CD4-positive, alpha-beta T cell treated with Interleukin-6 for 4 hours (primary cell): ENCODE results near the gene SF3A1.
"Not testable (repeated sequence)": the region's sequence is repeated elsewhere in the genome, so short reads cannot be mapped to it uniquely, and the experiment has no call there.

ENCODE experiments used
- DNase-seq: peaks from one replicate; pipeline ENCODE4 v3.0.0-alpha.2; 2020; ENCODE audit warnings: mixed read lengths

The SF3A1 gene

DNA sequence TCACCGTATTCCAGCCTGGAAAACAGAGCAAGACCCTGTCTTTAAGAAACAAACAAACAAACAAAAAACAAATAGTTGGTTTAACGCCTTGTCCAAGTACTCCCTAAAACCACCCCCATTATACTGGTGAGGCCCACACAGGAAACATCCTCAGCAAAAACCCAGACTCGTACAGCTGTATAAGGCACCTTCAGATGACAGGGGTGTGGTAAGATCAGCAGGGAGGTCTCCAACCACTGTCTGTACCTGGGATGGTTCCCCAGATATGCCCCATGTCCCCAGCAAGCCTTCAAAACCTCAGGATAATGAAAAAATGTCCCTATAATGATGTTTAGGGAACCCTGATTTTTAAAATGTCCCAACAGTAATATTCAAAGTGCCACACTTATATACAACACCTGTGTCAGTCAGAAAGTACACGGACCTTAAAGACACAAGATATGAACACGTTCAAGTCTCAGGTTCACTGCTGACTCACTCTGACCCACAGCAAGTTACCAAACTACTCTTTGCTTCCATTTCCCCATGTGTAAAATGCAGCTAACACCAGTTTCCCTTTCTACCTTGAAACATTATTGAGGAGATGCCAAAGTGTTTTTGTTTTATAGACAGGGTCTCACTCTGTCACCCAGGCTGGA, 9.3 kb downstream of the SF3A1 start:
- no peak for DNase-seq

DNA sequence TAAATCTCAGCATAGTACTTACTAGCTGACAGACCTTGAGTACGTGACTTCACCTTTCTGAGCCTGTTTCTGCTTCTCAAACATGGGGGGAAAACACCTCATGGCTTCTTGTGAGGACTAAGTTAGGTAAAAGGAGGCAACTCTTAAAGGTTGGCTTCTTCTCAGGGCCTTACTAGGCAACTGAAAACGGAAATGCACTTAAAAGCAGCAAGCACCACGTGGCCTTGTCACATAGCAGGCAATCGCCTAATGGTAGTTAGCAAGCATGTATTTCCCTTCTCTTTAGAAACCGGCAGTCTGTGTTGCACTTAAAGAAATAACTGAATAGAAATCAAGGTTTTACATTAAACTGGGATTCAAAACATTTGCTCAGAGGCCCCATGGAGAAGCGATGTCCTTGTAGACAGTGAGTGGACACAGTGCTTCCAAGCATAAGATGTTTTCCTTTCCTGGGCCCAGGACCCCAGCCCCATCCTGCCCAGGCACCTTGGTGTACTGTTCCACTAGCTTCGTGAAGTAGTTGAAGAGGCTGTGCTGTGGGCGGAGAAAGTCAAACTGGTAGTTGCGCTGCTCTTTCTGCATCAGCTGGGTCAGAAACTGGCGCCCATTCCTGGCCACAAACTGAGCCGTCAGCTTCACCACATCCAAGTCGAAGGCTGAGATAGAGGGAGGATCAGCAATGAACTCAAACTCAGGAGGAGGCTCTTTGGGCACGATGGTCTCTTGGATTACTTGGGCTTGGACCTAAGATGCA, 12.1 kb downstream of the SF3A1 start:
- no peak for DNase-seq

DNA sequence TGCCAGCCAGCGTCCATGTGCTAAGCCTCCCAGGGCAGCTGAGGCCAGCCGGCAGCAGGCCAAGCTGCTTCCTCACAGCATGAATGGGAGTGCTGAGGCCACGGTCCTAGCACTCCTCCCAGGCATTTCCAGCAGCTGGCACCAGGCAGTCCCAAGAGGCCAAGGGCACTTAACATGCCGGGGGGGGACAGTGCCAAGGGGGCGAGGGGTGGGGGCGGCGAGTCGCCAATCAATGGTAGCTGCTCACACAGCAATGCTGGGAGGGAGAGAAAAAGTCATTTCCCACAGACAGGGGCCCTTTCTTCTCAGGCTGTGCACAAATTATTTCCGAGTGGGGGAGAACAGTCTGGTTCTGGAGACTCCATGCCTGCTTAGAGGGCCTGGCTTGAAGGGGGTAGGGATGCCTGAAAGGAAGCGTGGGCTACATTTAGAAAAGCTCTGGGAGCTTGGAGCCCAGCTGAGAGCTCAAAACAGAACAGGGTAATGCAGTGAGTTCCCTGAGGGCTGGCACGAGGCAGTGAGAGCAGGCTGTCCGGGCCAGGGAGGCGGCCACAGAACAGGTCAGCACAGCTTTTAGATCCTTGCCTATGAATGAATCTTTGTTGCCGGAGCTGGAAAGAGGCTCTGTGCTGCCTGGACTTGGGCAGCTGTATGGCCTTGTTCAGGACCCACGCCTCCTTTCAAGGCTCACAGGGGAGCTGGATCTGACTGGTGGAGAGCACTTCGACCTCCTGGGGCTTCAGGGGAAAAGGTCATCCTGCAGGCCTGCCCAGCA, 15.6 kb downstream of the SF3A1 start:
- no peak for DNase-seq

DNA sequence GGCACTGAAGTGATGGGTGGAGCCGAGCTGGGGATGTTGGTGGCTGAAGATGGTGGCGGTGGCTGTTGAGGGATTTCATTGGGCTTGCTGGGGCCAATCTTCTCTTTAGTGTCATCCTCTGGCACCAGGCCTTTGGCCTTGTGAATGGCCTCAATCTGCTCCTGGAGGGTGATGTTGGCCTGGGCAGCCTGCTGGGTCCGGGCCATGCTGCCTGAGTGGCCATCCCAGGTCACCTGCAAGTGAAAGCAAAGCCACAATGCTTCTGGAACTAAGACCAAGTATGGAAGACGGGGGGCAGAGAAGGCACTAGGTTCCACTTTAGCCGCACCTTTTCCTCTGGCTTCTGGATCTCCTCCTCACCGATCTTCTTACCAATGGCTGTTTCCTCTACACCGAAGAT, 17.9 kb downstream of the SF3A1 start:
- no peak for DNase-seq

DNA sequence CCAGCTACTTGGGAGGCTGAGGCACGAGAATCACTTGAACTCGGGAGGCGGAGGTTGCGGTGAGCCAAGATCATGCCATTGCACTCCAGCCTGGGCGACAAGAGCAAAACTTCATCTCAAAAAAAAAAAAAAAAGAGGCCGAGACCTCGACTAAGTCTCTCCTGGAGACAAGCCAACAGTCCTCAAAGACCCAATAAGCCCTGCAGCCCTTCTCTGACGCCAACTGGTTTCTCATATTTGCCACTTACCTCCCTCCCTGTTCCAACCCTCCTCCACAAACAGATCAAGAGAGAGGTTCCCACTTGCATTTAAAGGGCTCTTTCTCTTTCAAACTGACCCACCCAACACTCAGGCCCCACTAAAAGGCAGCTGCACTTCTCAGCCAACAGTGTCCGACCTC, 18.4 kb downstream of the SF3A1 start:
- not testable (repeated sequence) for DNase-seq

DNA sequence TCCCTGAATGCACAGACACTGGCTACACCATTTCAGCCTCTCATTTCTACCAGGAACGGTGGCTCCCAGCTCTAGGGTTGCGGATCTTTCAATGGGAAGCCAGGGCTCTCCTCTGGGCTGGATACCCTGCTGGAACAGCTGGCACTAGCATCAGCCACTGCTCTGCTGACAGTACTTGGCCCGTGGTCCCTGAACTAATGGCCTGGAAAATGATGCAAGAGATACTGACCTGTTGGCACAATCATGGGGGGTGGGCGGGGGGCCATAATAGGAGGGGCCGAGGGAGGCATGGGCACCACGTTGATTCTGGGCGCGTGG, 19.3 kb downstream of the SF3A1 start:
- DNase-seq = no peak

DNA sequence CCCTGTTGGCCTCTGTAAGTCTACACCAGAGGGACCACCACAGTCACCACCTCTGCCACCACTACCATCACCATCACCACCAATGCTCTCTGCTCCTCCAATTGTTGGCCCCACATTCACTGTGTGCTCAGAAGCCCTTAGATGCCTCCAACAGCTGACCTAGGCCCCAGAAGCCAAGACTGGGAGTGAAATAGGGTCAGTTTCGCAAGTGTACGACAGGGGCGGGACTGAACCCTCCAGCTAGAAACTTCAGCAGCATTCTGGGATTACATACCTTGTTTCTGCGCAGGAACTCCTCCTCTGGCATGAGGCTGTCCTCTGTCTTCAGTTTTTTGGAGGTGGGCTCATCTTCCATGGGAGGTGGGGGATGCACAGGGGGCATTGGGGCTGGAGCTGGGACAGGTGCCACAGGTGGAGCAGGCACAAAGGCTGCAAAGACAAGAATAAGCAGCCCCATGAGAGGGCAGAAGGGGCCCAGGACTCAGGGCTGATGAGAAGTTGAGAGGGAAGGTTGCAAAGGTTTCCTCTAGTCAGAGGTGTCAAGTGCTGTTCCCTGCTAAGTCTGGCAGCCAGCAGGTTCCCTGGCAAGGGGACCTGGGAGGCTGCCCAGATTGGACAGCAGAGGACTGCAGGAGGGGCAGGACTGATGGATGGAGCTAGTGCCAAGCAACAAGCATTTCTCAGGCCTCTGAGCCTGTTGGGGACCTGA, 19.8 kb downstream of the SF3A1 start:
- DNase-seq = no peak

DNA sequence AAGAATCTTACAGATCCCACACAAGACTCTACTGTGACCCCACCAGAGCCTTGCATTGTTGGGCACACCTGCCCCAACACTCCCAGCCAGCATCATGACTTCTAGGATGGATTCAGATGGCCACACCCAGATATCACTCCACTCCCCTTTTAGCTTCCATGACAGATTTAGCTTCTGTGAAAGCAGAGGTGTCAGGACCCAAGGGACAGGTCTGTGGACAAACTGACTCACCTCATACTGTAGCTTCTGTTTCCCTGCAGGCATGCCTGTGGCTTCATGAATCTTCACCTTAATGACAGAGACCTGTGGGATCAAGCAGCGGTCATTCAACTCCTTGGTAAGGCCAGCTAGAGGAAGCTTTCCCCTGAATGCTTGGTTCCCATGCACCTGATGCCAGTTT, 21.5 kb downstream of the SF3A1 start:
- DNase-seq = no peak

DNA sequence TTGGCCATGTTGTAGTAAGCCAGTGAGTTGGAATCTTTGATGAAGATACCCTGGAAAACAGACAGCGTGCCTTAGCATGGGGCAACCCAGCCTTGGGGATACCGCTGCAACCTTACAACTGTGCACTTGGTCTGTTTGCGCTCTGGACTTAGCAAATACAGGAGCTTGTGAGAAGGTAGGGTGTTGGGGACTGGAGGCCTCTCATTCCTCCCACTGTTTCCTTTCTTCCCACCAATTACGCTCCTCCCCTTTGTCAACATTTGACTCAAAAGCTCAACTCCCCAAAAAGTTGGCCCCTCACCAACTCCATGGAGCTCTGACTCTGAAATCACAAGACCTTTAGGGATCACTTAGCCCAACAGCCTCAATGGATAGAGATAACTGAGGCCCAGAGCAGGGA, 22.0 kb downstream of the SF3A1 start:
- no peak for DNase-seq

DNA sequence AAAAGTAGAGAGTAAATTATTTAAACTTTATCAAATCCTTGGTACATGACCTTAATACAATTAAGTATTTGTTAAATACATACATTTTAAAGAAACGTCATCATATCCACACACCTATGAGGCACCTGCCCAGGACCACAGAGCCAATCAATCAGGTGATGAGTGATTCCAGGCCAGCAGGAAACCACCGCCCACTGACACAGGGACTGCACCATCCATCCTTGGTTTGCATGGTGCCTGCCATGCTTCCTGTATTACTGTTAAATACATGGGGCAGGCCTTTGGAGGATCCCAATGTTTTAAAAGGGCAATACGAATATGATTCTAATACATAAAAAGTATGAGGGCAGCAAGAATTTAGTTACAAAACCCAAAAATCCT, 23.0 kb downstream of the SF3A1 start:
- DNase-seq = no peak

DNA sequence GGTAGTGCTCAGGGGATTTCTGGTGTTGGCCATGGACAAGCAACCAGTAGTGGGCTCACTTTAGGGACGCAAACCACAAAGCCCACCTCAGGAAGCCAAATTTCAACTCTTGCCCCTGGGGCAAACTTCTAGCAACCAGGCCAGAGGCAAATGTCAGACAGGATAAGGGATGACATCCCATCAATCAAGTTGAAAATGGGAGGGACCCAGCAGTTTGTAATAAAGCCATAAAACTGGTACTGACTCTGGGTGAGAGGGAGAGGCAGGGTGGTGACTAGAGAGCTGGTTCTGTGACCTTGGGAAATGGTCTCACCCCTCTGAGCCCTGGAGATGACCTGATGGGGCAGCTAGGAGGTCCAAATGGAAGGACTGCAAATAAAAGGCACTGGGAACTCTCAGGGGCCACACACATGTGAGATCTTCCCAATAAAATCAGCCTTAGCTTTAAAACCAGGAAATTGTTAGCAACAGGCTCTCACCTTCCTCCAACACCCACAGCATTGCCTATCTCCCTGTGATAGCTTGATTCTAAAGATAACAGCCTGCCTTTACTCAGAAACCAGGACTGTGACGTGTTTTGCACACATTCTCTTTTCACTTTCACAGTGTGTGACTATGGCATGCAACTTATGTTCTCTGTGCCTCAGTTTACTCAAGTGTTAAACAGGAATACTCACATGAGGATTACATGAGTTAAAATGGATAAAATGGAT, 23.5 kb downstream of the SF3A1 start:
- no peak for DNase-seq

DNA sequence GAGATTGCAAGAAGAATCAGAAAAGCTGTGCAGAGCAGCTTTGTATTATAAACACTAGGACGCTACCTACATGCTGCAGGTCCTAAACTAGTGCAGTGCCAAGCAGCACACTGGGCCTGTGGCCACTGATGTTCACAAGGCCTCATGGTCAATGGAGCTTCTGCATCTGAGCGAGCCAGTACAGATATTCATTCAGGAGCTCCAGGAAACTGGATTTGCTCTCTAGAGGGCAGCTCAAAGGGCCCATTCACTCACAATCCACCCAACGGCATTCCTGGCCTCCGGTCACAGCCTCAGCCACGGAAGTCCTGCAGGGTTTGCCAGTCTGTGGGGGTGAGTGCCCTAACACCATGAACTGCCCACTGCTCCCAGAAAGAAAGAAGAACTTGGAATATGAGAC, 24.1 kb downstream of the SF3A1 start:
- DNase-seq = no peak

DNA sequence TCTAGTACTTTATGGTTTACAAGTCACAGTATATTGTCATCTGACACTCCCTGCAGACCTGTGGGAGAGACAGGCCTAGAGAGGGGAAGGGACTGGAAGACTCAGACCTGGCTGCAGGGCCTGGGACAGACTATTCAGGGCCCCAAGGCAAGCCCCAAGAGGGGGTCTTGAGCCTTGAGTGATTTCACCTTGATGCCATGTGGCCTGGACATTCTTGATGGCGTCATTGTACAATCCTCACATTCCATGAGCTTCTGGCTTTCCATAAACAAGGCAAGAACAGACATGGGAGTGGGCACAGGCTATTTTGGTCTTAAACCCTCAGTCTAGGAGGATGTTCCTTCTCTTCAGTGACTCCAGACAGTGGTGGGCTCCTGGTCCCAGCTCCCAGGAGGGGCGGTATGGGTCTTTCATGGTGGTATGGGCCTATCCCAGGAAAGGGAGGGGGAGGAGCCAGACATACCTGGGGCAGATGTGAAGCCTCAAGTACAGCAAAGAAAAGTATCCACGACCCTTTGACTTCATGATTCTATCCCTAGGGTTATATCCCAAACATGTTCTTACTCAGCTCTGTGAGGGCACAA, 28.1 kb downstream of the SF3A1 start:
- DNase-seq = no peak

DNA sequence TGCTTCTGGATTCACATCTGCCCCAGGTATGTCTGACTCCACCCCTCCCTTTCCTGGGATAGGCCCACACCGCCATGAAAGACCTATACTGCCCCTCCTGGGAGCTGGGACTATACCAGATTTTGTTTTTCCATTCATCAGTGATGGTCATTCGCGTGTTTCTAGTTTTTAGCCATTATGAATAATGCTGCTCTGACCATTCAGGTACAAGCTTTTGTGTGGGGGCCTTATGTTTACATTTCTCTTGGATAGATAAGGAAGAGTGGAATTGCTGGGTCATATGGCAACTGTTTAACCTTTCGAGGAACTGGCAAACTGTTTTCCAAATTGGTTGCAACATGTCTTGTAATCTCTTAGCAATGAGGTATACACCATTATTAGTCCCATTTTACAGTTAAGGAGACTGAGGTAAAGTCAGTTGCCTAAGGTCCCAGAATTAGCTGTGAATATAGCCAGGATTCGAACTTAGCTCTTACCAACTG, 28.8 kb downstream of the SF3A1 start:
- DNase-seq = no peak

DNA sequence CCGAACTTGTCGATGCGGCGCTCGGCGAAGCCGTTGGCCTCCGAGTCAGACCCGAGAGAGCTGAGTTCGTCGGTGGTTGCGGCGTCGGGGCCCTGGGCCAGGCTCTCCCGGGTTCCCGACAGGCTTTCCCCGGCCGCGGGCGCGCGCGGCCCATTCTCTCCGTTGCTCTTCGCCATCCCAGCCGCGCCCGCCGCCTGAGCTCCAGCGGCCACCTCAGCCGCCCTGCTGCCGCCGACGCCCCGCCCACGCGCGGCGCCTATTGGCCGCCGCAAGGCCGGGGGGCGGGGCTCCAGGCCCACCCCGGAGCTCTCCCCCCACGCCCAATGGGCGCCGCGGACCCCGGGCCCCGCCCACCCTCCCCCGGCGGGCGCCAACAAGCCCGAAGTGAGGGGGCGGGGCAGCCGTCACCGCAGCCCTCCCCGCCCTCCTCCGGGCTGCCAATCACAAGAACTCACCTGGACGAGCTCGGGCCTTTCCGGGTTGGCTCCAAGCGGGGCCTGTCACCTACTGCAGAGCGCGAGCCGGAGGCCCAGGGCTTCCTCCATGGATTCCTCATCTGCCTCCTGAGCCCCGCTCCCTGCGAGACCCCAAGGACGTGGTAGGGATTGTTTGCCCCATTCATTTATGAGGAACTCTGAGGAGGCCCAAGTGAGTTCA, 29.9 kb downstream of the SF3A1 start, which contains the start of gene TBC1D10A:
TSS of gene TBC1D10A (minus strand) at position 236 of the 657 bp plus-strand sequence. CDS start at position 176, 60 bp downstream.
- DNase-seq = peak; percentile 98

DNA sequence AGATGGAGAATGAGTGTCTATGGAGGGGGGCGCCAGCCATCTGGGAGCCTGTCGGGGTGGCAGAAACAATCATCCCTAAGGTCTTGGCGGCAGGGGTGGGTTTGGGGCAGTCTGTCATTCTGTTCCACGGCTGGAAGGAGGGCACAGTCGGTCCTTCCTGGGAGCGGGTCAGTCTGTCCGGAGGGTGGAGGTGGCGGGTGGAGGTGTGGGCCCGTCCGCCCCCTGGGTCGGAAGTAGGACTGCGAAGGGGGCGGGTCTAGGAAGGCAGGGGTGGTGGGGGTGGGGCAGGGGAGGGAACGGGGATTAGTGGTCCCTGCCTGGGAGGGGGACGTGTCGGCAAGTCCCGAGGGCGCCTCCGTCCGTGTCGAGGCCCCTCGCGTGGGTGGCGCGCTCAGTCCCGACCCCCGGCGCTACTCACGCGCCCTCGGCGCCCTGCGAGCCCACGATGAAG, 30.4 kb downstream of the SF3A1 start:
- DNase-seq = peak; percentile 56

DNA sequence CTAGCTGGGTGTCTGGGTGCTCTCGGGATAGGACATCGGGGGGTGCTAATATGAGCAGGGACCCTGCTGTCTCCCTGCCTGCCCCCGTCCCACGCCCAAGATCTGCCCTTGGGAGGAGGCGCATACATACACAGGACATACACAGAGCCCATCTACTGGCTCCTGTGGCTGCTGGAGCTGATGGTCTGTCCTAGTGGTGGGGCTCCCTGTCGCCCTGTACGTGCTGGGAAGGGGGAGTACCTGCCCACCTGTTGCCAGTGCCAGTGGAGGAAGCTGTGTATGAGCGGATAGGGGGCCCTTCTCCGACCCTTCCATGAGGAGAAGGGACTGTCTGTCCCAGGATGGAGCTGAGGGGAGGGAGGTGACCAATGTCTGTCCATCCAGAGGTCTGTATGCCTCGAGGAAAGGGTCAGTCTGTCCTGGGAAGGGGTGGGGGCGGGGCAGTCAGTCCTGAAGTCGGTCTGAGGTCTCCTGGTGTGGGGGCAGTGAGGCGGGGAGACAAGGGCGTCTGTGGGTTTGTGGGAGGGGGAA, 30.9 kb downstream of the SF3A1 start:
- DNase-seq = no peak

DNA sequence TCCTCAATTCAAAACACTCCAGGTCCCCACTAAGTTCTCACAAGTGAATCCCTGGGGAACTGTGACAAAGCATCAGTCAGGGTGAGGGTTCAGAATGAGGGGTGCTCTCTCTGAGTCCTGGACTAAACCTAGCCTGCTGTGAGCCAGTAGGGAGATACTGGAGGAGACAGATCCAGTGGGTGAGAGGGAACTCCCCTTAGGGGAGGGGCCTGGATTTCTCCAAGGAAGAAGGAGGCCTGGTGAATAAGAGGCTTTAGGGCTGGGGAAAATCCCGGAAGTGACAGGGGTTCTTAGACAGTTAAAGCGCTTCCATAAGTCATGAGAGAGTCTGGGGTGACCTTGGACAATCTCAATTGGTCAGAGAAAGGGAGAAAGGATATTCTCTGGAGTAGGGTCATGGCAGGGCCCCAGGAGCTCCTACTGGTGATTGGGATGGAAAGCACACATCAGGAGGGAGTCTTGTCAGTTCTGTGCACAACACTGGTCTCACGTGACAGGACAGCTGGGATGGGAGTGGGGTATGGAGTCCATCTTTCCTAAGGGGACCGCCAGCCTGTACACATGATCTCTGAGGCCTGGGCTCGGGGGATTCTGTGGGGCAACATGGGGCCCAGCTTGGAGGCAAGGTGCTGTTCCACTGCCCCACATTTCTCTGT, 31.5 kb downstream of the SF3A1 start:
- no peak for DNase-seq

DNA sequence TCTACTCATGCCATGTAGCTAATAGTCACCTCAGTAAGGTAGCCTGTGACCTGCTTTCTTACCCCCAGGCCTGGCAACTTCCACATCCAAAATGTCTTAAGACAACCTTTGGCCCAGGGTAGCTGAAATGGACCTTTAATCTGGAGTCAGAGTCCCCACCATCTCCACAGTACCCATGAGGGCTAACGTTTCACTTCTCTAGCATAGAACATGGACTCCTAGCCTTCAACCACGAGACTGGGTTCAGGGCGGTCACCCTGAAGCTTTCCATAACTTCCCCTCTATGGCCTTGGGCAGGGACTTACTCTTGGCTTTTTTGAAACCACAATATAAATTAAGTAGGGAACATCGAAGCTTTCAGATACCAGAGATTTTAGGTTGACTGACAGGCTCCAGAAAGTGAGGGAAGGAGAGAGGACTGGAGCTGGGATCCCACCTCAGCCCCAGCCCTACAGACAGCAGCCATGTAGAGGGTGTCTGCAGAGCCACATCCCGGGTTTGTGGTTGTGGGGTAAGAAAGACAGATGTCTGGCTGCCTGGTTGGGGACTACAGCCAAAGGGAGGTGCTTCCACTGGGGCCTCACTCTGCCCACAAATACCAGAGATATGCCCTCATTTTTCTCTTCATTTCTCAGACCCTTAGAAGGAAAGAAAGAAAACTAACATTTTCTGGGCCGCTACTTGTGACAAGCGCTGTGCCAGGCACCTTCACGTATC, 32.5 kb downstream of the SF3A1 start:
- peak; percentile 70 for DNase-seq

DNA sequence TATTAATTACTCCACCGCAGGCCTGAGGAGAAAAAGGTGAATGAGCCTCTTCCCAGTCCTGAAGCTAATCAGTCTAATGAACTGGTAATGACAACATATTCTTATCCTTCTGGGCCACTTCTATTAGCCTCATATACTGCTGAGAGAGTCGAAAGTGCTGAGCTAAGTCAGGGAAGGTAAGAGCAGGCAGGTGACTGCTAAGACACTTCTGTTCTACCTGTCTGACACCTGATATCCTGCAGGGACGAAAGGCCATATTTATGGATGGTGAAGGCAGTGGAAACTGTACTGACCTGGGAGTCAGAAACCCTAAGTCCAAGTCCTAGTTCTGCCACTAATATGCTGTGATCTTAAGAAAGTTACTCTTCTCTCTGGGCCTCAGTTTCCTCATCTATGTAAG, 33.4 kb downstream of the SF3A1 start:
- DNase-seq = no peak
